Mesendoderm (in vitro differentiated cells): ENCODE data around the gene TTBK1.
A peak's percentile ranks its signal among the peaks of the same experiment; 100 is the strongest.

Experiments
- DNase-seq: peaks from one replicate; pipeline ENCODE4 v3.0.0; 2013
- H2AK5ac ChIP-seq: 2 replicates; pipeline ENCODE4 v1.6.1; 2013; ENCODE audit warnings: low read length, inconsistent platforms
- H2BK120ac ChIP-seq: 2 replicates; pipeline ENCODE4 v1.6.1; 2013; ENCODE audit warnings: low read depth, mild to moderate bottlenecking, low read length, moderate library complexity, mixed read lengths
- H2BK15ac ChIP-seq: replicated peaks from 2 replicates; pipeline ENCODE4 v1.6.1; 2013; ENCODE audit warnings: low read depth, mild to moderate bottlenecking, moderate library complexity
- H2BK5ac ChIP-seq: 2 replicates; pipeline ENCODE4 v1.6.1; 2013; ENCODE audit warnings: low read length, inconsistent platforms
- H3K18ac ChIP-seq: 2 replicates; pipeline ENCODE4 v1.6.1; 2013; ENCODE audit warnings: mild to moderate bottlenecking, low read length, mixed read lengths
- H3K23ac ChIP-seq: one replicate; pipeline ENCODE4 v1.6.1; 2013; ENCODE audit warnings: low read length
- H3K27ac ChIP-seq: 2 replicates; pipeline ENCODE4 v1.5.1; 2013; ENCODE audit warnings: low read depth, mild to moderate bottlenecking, inconsistent platforms, low read length, moderate library complexity
- H3K27me3 ChIP-seq: 2 replicates; pipeline ENCODE4 v1.6.1; 2013; ENCODE audit warnings: low read length, control low read depth, mild to moderate bottlenecking, inconsistent platforms; ENCODE audit not compliant: insufficient read depth, poor library complexity
- H3K36me3 ChIP-seq: 2 replicates; pipeline ENCODE4 v1.6.1; 2013; ENCODE audit warnings: low read length, inconsistent platforms; ENCODE audit not compliant: control insufficient read depth, insufficient read depth
- H3K4ac ChIP-seq: one replicate; pipeline ENCODE4 v1.6.1; 2013; ENCODE audit warnings: low read depth, mild to moderate bottlenecking, low read length, moderate library complexity
- H3K4me1 ChIP-seq: 2 replicates; pipeline ENCODE4 v1.6.1; 2013; ENCODE audit warnings: low read depth, low read length, inconsistent platforms; ENCODE audit not compliant: control insufficient read depth
- H3K4me2 ChIP-seq: 2 replicates; pipeline ENCODE4 v1.6.1; 2013; ENCODE audit warnings: low read length
- H3K4me3 ChIP-seq: 2 replicates; pipeline ENCODE4 v1.5.1; 2013; ENCODE audit warnings: mild to moderate bottlenecking, low read length
- H3K56ac ChIP-seq: one replicate; pipeline ENCODE4 v1.6.1; 2013; ENCODE audit warnings: low read length
- H3K79me1 ChIP-seq: 2 replicates; pipeline ENCODE4 v1.6.1; 2013; ENCODE audit warnings: low read length, inconsistent platforms
- H3K79me2 ChIP-seq: 2 replicates; pipeline ENCODE4 v1.6.1; 2013; ENCODE audit warnings: mild to moderate bottlenecking, low read length; ENCODE audit not compliant: control insufficient read depth, insufficient read depth
- H3K9ac ChIP-seq: 2 replicates; pipeline ENCODE4 v1.6.1; 2013; ENCODE audit warnings: low read length, inconsistent platforms
- H4K5ac ChIP-seq: one replicate; pipeline ENCODE4 v1.6.1; 2013; ENCODE audit warnings: low read length
- H4K8ac ChIP-seq: one replicate; pipeline ENCODE4 v1.6.1; 2013; ENCODE audit warnings: low read depth, mild to moderate bottlenecking, control low read depth, low read length, moderate library complexity
- WGBS: extraction: QIAGEN DNeasy Blood & Tissue Kit; methylation state at CpG from one replicate; pipeline ENCODE4 v1.1.7; 2013; ENCODE audit warnings: low lambda C conversion rate, missing lambda C conversion rate; ENCODE audit not compliant: insufficient coverage; ENCODE audit errors: extremely low coverage; 5-methylcytosine and 5-hydroxymethylcytosine counted together

TTBK1 gene

DNA sequence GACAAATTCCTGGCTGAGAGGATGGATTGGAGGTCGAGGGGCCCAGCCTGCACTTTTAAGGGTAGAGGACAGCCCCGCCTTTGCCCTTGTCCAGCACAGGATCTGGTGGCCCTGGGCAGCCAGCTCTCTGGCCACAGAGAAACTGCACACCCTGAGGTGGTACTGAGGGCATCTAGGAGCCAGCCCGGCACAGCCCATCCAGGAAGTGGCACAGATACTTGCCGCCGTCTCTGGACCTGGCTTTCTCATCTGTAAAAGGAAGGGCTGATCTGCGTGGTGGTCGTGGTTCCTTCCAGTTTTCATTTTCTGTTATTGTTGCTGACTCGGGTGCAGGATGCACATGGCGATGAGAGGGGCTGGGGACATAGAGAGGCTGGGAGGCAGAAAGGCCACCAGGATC lies 38.8 kb downstream of the TTBK1 start:
- Histone ChIP-seq H4K5ac (no peak overlapping the region), H3K79me2 (no peaks in the 10 kb centered on the region), H2AK5ac (no peak overlapping the region), H3K4me1 (peaks cover 5% of the 10 kb centered on the region), H3K27me3 (peaks cover 2% of the 10 kb centered on the region), H3K23ac (no peak overlapping the region), H4K8ac (no peak overlapping the region), H3K9ac (no peak overlapping the region), H3K4ac (no peak overlapping the region), H3K56ac (no peak overlapping the region), H2BK15ac (no peak overlapping the region), H3K18ac (no peak overlapping the region), H3K4me2 (no peak overlapping the region), H2BK5ac (no peak overlapping the region), H3K4me3 (no peak overlapping the region), H3K27ac (no peak overlapping the region), H3K36me3 (no peaks in the 10 kb centered on the region), H3K79me1 (no peaks in the 10 kb centered on the region), H2BK120ac (no peak overlapping the region)
- no peak for DNase-seq
- no CpG with 5 or more reads among the region's 9 CpGs for WGBS

GRCh38 chr6:43282636-43283513 lies 39.6 kb downstream of the TTBK1 start:
- H3K4ac ChIP-seq: no peak overlapping the region
- peaks cover 2% of the 10 kb centered on the region for H3K27me3 ChIP-seq
- H3K79me1 ChIP-seq: no peaks in the 10 kb centered on the region
- no peak overlapping the region for H2BK15ac ChIP-seq
- H2BK120ac ChIP-seq: no peak overlapping the region
- no peak overlapping the region for H3K9ac ChIP-seq
- H2BK5ac ChIP-seq: no peak overlapping the region
- peaks cover 5% of the 10 kb centered on the region for H3K4me1 ChIP-seq
- no peak overlapping the region for H4K8ac ChIP-seq
- H3K27ac ChIP-seq: no peak overlapping the region
- DNase-seq: no peak
- no peak overlapping the region for H2AK5ac ChIP-seq
- H3K36me3 ChIP-seq: no peaks in the 10 kb centered on the region
- H3K79me2 ChIP-seq: no peaks in the 10 kb centered on the region
- WGBS: no CpG with 5 or more reads among the region's 32 CpGs
- H3K23ac ChIP-seq: no peak overlapping the region
- H3K56ac ChIP-seq: no peak overlapping the region
- H3K4me3 ChIP-seq: no peak overlapping the region
- H4K5ac ChIP-seq: no peak overlapping the region
- H3K4me2 ChIP-seq: no peak overlapping the region
- H3K18ac ChIP-seq: no peak overlapping the region

DNA sequence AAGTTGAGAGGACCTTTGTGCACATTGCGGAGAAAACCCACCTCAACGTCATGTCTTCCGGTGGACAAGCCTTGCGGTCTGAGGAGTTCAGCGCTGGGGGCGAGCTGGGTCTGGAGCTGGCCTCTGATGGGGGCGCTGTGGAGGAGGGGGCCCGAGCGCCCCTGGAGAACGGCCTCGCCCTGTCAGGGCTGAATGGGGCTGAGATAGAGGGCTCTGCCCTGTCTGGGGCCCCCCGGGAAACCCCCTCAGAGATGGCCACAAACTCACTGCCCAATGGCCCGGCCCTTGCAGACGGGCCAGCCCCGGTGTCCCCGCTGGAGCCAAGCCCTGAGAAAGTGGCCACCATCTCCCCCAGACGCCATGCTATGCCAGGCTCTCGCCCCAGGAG lies 40.2 kb downstream of the TTBK1 start:
- no peaks in the 10 kb centered on the region for H3K36me3 ChIP-seq
- no peak overlapping the region for H2BK15ac ChIP-seq
- H3K4me1 ChIP-seq: peaks cover 3% of the 10 kb centered on the region
- H3K27me3 ChIP-seq: peaks cover 2% of the 10 kb centered on the region
- no peak overlapping the region for H3K4me2 ChIP-seq
- no peaks in the 10 kb centered on the region for H3K79me2 ChIP-seq
- H4K5ac ChIP-seq: no peak overlapping the region
- no peak overlapping the region for H2BK120ac ChIP-seq
- H2BK5ac ChIP-seq: no peak overlapping the region
- H3K23ac ChIP-seq: no peak overlapping the region
- no peak for DNase-seq
- H3K4ac ChIP-seq: no peak overlapping the region
- H3K79me1 ChIP-seq: no peaks in the 10 kb centered on the region
- no peak overlapping the region for H3K9ac ChIP-seq
- H3K18ac ChIP-seq: no peak overlapping the region
- no peak overlapping the region for H3K4me3 ChIP-seq
- H3K56ac ChIP-seq: no peak overlapping the region
- H4K8ac ChIP-seq: no peak overlapping the region
- H3K27ac ChIP-seq: no peak overlapping the region
- no CpG with 5 or more reads among the region's 18 CpGs for WGBS
- no peak overlapping the region for H2AK5ac ChIP-seq

DNA sequence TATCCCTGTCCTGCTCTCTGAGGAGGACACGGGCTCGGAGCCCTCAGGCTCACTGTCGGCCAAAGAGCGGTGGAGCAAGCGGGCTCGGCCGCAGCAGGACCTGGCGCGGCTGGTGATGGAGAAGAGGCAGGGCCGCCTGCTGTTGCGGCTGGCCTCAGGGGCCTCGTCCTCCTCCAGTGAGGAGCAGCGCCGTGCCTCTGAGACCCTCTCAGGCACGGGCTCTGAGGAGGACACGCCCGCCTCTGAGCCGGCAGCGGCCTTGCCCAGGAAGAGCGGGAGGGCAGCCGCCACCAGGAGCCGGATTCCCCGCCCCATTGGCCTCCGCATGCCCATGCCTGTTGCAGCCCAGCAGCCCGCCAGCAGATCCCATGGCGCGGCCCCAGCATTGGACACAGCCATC lies 40.6 kb downstream of the TTBK1 start:
- H3K79me2 ChIP-seq: no peaks in the 10 kb centered on the region

DNA sequence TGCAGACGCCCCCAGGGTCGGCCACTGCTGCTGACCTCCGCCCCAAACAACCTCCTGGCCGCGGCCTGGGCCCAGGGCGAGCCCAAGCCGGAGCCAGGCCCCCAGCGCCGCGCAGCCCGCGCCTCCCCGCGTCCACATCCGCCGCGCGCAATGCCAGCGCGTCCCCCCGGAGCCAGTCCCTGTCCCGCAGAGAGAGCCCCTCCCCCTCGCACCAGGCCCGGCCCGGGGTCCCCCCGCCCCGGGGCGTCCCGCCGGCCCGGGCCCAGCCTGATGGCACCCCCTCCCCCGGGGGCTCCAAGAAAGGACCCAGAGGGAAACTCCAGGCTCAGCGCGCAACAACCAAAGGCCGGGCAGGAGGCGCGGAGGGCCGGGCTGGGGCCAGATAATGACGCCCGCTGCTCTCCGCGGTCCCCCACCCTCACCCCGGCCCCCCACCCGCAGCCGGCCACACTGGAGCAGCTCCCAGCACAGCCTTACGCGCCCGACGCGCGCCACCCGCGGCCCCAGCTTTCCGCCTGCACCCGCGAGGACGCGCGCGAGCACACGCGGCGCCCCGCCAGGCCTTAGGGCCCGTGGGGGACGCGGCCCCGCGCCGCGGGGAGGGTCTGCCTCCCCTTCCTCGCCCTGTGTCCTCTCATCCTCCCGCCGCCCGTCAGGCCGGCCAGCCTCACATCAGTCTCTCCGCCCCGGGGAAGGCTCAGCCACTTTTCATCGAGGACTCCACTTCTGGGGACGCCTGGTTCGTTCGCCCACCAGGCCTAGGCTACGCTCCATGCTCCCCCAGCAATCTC lies 41.9 kb downstream of the TTBK1 start:
- Histone ChIP-seq H2BK120ac (no peak overlapping the region), H3K27ac (no peak overlapping the region), H2BK5ac (no peak overlapping the region), H3K56ac (peak overlapping the region; percentile 85), H3K79me2 (no peaks in the 10 kb centered on the region), H2BK15ac (no peak overlapping the region), H3K23ac (no peak overlapping the region), H3K79me1 (no peaks in the 10 kb centered on the region), H3K27me3 (peaks cover 2% of the 10 kb centered on the region), H3K4me2 (peak overlapping the region; percentile 46), H3K36me3 (no peaks in the 10 kb centered on the region), H3K18ac (peak overlapping the region; percentile 28), H4K5ac (no peak overlapping the region), H3K4ac (peak overlapping the region; percentile 59), H3K4me3 (no peak overlapping the region), H4K8ac (no peak overlapping the region), H3K9ac (peak overlapping the region; percentile 66), H2AK5ac (no peak overlapping the region), H3K4me1 (no peaks in the 10 kb centered on the region)
- no peak for DNase-seq
- no CpG with 5 or more reads among the region's 83 CpGs for WGBS

More for the DNA sequence above, 40.6 kb downstream of the TTBK1 start:
- H3K4ac ChIP-seq: no peak overlapping the region
- no peaks in the 10 kb centered on the region for H3K79me1 ChIP-seq
- H3K4me1 ChIP-seq: no peaks in the 10 kb centered on the region
- no peak overlapping the region for H3K56ac ChIP-seq
- no peak overlapping the region for H2BK5ac ChIP-seq
- H3K27ac ChIP-seq: no peak overlapping the region
- H3K9ac ChIP-seq: no peak overlapping the region
- H3K23ac ChIP-seq: no peak overlapping the region
- H2BK15ac ChIP-seq: no peak overlapping the region
- H3K4me2 ChIP-seq: no peak overlapping the region
- H3K4me3 ChIP-seq: no peak overlapping the region
- WGBS: no CpG with 5 or more reads among the region's 27 CpGs
- DNase-seq: no peak
- no peak overlapping the region for H2AK5ac ChIP-seq
- no peak overlapping the region for H4K5ac ChIP-seq
- no peak overlapping the region for H3K18ac ChIP-seq
- no peak overlapping the region for H2BK120ac ChIP-seq
- H4K8ac ChIP-seq: no peak overlapping the region
- no peaks in the 10 kb centered on the region for H3K36me3 ChIP-seq
- H3K27me3 ChIP-seq: peaks cover 2% of the 10 kb centered on the region
